Neural progenitor cell (in vitro differentiated cells): ENCODE measurements around the gene CHST3. TPM values are rescaled to one million over a fixed set of nuclear protein-coding genes. Genes with fewer than 3 reads are reported as not detected.

ENCODE experiments used
- DNase-seq: peaks from one replicate; pipeline ENCODE4 v3.0.0-alpha.2; 2016; ENCODE audit warnings: low spot score
- H2AFZ ChIP-seq: fragments of 200-600 bp; sonication (generic); replicated peaks from 2 replicates; pipeline ENCODE4 v1.6.1; 2016; ENCODE audit warnings: antibody characterized with exemption
- H3F3A ChIP-seq: fragments of 200-600 bp; sonication (generic); 2 replicates; pipeline ENCODE4 v1.6.1; 2016; ENCODE audit warnings: antibody characterized with exemption, low read depth
- H3K27ac ChIP-seq: fragments of 200-600 bp; sonication (generic); 2 replicates; pipeline ENCODE4 v1.5.1; 2016; ENCODE audit warnings: mild to moderate bottlenecking
- H3K27me3 ChIP-seq: fragments of 200-600 bp; sonication (generic); 2 replicates; pipeline ENCODE4 v1.6.1; 2016; ENCODE audit warnings: mild to moderate bottlenecking, moderate library complexity
- H3K36me3 ChIP-seq: fragments of 200-600 bp; sonication (generic); 2 replicates; pipeline ENCODE4 v1.5.1; 2016
- H3K4me1 ChIP-seq: fragments of 200-600 bp; sonication (generic); 2 replicates; pipeline ENCODE4 v1.6.1; 2016; ENCODE audit warnings: mixed run types
- H3K4me2 ChIP-seq: fragments of 200-600 bp; sonication (generic); 2 replicates; pipeline ENCODE4 v1.6.1; 2016
- H3K4me3 ChIP-seq: fragments of 200-600 bp; sonication (generic); 2 replicates; pipeline ENCODE4 v1.5.1; 2016
- H3K79me2 ChIP-seq: fragments of 200-600 bp; sonication (generic); 2 replicates; pipeline ENCODE4 v1.6.1; 2016; ENCODE audit warnings: low read depth
- H3K9ac ChIP-seq: fragments of 200-600 bp; sonication (generic); 2 replicates; pipeline ENCODE4 v1.6.1; 2016
- H3K9me3 ChIP-seq: fragments of 200-600 bp; sonication (generic); 2 replicates; pipeline ENCODE4 v1.5.1; 2016; ENCODE audit warnings: low read depth
- H4K20me1 ChIP-seq: fragments of 200-600 bp; sonication (generic); 2 replicates; pipeline ENCODE4 v1.6.1; 2016; ENCODE audit warnings: low read depth
- H3K27ac Mint-ChIP-seq: 3 replicates; pipeline ENCODE4 v1.8.0; 2021; ENCODE audit warnings: mixed read lengths
- H3K27me3 Mint-ChIP-seq: 2 replicates; pipeline ENCODE4 v1.8.0; 2022; ENCODE audit warnings: low read depth, mild to moderate bottlenecking, inconsistent platforms, moderate library complexity, mixed read lengths; ENCODE audit not compliant: insufficient read depth
- H3K36me3 Mint-ChIP-seq: 3 replicates; pipeline ENCODE4 v1.8.0; 2021; ENCODE audit warnings: mixed read lengths
- H3K4me1 Mint-ChIP-seq: 3 replicates; pipeline ENCODE4 v1.8.0; 2021; ENCODE audit warnings: mixed read lengths
- H3K4me3 Mint-ChIP-seq: 3 replicates; pipeline ENCODE4 v1.8.0; 2021; ENCODE audit warnings: mild to moderate bottlenecking, moderate library complexity, mixed read lengths
- H3K9me3 Mint-ChIP-seq: 3 replicates; pipeline ENCODE4 v1.8.0; 2020; ENCODE audit warnings: mixed read lengths
- CTCF ChIP-seq: fragments of 200-600 bp; sonication (generic); IDR thresholded peaks from 2 replicates; pipeline ENCODE4 v1.5.1; 2017; ENCODE audit warnings: antibody characterized with exemption, mild to moderate bottlenecking
- EZH2 ChIP-seq: fragments of 200-600 bp; sonication (generic); IDR thresholded peaks from 2 replicates; pipeline ENCODE4 v1.6.1; 2017; ENCODE audit warnings: antibody characterized with exemption, mild to moderate bottlenecking, moderate library complexity
- EZH2phosphoT487 ChIP-seq: fragments of 200-600 bp; sonication (generic); IDR thresholded peaks from 2 replicates; pipeline ENCODE4 v1.6.1; 2017; ENCODE audit warnings: antibody characterized with exemption
- total RNA-seq: library from RNA; depleted of rRNA; stranded (reverse); fragments of >200 nt; gene quantifications from 2 replicates; pipeline ENCODE4 v1.2.3, GENCODE V29; 2015; ENCODE audit warnings: low replicate concordance

Gene CHST3
- total RNA-seq, 1 donor from 2014 or later = 9.1 TPM

GRCh38 chr10:72034040-72034499 lies 69.9 kb downstream of the CHST3 start:
- no peak overlapping the region for H3K4me3 ChIP-seq
- no peak for DNase-seq
- H3K4me1 Mint-ChIP-seq = peaks cover 56% of the 10 kb centered on the region
- H2AFZ ChIP-seq = no peak overlapping the region
- no peaks in the 10 kb centered on the region for H3K36me3 ChIP-seq
- H3K79me2 ChIP-seq = no peaks in the 10 kb centered on the region
- H3K4me2 ChIP-seq = no peak overlapping the region
- no peak overlapping the region for H3K9ac ChIP-seq
- no peaks in the 10 kb centered on the region for H3K9me3 Mint-ChIP-seq
- no peaks in the 10 kb centered on the region for H3K9me3 ChIP-seq
- peak overlapping the region; percentile 90 for H3K27ac Mint-ChIP-seq
- H3K27me3 ChIP-seq = no peaks in the 10 kb centered on the region
- H3K4me1 ChIP-seq = peaks cover 16% of the 10 kb centered on the region
- H3F3A ChIP-seq = peaks cover 11% of the 10 kb centered on the region
- TF ChIP-seq CTCF (no peak), EZH2 (no peak), EZH2phosphoT487 (no peak)
- no peak overlapping the region for H3K4me3 Mint-ChIP-seq
- peaks cover 6% of the 10 kb centered on the region for H3K27me3 Mint-ChIP-seq
- no peaks in the 10 kb centered on the region for H4K20me1 ChIP-seq
- no peak overlapping the region for H3K27ac ChIP-seq
- no peaks in the 10 kb centered on the region for H3K36me3 Mint-ChIP-seq

- Histone ChIP-seq H3K27me3 (no peaks in the 10 kb centered on the region), H3K36me3 (no peaks in the 10 kb centered on the region), H3K9ac (no peak overlapping the region), H2AFZ (no peak overlapping the region), H3K9me3 (no peaks in the 10 kb centered on the region), H3K4me3 (no peak overlapping the region), H3K27ac (no peak overlapping the region), H3K4me2 (no peak overlapping the region), H4K20me1 (no peaks in the 10 kb centered on the region), H3K4me1 (peaks cover 16% of the 10 kb centered on the region), H3K79me2 (no peaks in the 10 kb centered on the region), H3F3A (peaks cover 11% of the 10 kb centered on the region)
- no peak for TF ChIP-seq CTCF
- TF ChIP-seq EZH2 = no peak
- no peak for TF ChIP-seq EZH2phosphoT487
- Mint-ChIP-seq H3K36me3 (no peaks in the 10 kb centered on the region), H3K4me3 (no peak overlapping the region), H3K9me3 (no peaks in the 10 kb centered on the region), H3K27ac (peak overlapping the region; percentile 72), H3K27me3 (peaks cover 6% of the 10 kb centered on the region), H3K4me1 (peaks cover 57% of the 10 kb centered on the region)
- no peak for DNase-seq
These were observed 70.6 kb downstream of the CHST3 start for GRCh38 chr10:72034761-72035160.

- Histone ChIP-seq H3K4me2 (no peak overlapping the region), H3K27me3 (no peaks in the 10 kb centered on the region), H3K9ac (no peak overlapping the region), H3K9me3 (no peaks in the 10 kb centered on the region), H3K4me1 (peaks cover 16% of the 10 kb centered on the region), H3K4me3 (no peak overlapping the region), H4K20me1 (no peaks in the 10 kb centered on the region), H3F3A (peaks cover 11% of the 10 kb centered on the region), H2AFZ (no peak overlapping the region), H3K79me2 (no peaks in the 10 kb centered on the region), H3K27ac (no peak overlapping the region), H3K36me3 (no peaks in the 10 kb centered on the region)
- Mint-ChIP-seq H3K9me3 (no peaks in the 10 kb centered on the region), H3K27ac (peak overlapping the region; percentile 72), H3K27me3 (peaks cover 5% of the 10 kb centered on the region), H3K4me3 (no peak overlapping the region), H3K4me1 (peaks cover 51% of the 10 kb centered on the region), H3K36me3 (no peaks in the 10 kb centered on the region)
- no peak for TF ChIP-seq EZH2phosphoT487
- no peak for TF ChIP-seq CTCF
- no peak for TF ChIP-seq EZH2
- no peak for DNase-seq
These were observed 71.2 kb downstream of the CHST3 start for GRCh38 chr10:72035252-72035887.
